Stimulated activated CD8-positive, alpha-beta memory T cell treated with anti-CD3 and anti-CD28 coated beads, Interleukin-7, amount 100 ng/mL, for 1 hour (primary cell): Measurements from ENCODE around the gene ZNF358.
"Not testable (repeated sequence)": the region's sequence is repeated elsewhere in the genome, so short reads cannot be mapped to it uniquely, and the experiment has no call there.

ENCODE experiments used
- DNase-seq, 2 donors: peaks; one replicate each; pipeline ENCODE4 v3.0.0-alpha.2; 2020; ENCODE audit warnings: low read depth in 2 of 2

Gene ZNF358

DNA sequence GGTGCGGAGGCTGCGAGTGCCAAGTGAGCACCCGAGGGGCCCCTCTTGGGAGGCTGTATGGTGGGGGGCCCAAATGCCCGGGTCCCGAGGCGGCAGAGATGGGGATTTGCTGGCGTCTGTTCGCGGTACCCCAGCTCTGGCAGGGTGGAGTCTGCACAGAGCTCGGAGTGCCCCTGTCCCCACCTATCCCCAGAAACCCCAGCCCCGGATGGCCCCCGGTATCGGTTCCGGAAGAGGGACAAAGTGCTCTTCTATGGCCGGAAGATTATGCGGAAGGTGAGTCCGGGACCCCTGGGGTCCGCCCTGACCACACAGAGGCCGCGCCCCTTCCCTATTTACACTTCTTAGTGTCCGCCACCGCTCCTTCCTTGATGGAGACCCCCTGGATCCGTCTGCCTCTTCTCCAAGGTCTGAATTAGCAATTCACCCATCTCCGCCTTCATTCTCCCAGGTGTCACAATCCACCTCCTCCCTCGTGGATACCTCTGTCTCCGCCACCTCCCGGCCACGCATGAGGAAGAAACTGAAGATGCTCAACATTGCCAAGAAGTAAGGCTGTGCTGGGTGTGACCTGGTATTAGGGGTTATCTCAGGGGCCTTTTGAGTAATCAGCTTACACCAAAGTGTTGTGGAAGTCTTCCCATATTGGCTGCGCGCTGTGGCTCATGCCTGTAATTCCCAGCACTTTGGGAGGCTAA lies 20.2 kb downstream of the ZNF358 start:
- DNase-seq, result no peak

- DNase-seq, result not testable (repeated sequence)
Observed at GRCh38 chr19:7538990-7539389, 23.1 kb downstream of the ZNF358 start.

DNA sequence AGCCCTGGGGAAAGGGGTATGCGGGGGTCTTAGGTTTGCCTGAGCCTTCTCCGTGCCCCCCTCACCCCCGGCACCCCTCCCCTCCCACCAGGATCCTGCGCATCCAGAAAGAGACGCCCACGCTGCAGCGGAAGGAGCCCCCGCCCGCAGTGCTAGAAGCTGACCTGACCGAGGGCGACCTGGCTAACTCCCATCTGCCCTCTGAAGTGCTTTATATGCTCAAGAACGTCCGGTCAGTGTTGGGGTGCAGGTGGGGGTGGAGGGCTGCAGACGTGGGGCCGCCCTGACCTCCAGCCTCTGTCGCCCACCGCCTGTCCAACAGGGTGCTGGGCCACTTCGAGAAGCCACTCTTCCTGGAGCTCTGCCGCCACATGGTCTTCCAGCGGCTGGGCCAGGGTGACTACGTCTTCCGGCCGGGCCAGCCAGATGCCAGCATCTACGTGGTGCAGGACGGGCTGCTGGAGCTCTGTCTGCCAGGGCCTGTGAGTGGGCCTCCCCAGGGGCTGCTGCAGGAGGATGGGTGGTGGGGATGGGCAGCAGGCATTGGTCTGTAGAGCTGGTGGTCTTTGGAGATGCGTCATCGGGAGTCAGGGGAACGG lies 24.0 kb downstream of the ZNF358 start:
- no peak for DNase-seq

GRCh38 chr19:7540761-7541474 lies 25.0 kb downstream of the ZNF358 start:
- no peak for DNase-seq

DNA sequence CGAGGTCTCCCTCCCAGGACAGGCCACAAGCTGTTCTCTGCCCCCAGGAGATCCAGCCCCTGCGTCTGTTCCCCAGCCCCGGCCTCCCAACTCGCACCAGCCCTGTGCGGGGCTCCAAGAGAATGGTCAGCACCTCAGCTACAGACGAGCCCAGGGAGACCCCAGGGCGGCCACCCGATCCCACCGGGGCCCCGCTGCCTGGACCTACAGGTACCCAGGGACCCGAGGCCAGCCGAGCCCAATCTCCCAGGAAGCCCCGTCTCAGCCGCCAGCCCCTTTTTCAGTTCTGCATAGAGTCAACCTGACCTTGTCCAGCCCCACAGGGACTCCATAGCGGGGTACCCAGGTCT lies 25.5 kb downstream of the ZNF358 start:
- DNase-seq, result no peak

DNA sequence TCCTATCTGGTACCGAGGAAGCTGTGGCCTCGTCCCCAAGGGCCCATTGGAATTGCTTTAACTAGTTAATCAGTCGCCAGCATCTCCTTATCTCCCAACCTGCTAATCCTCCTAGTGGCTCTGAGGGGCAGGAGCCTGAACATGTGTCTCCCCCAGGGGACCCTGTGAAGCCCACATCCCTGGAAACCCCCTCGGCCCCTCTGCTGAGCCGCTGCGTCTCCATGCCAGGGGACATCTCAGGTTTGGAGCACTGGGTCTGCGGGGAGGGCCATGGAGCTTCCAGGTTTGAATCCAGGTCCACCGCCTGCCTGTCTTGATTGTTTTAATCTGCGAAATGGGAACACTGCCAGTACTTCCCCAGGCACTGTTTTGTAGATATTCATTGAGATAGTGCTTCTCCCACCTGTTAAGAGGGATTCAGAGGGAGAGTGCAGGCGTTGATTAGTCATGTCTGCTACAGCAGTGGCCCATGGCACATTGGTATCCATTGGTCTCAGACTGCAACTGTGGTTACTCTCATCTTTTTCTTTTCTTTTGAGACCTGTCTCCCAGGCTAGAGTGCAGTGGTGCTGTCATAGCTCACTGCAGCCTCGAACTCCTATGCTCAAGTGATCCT lies 26.0 kb downstream of the ZNF358 start:
- no peak for DNase-seq

DNA sequence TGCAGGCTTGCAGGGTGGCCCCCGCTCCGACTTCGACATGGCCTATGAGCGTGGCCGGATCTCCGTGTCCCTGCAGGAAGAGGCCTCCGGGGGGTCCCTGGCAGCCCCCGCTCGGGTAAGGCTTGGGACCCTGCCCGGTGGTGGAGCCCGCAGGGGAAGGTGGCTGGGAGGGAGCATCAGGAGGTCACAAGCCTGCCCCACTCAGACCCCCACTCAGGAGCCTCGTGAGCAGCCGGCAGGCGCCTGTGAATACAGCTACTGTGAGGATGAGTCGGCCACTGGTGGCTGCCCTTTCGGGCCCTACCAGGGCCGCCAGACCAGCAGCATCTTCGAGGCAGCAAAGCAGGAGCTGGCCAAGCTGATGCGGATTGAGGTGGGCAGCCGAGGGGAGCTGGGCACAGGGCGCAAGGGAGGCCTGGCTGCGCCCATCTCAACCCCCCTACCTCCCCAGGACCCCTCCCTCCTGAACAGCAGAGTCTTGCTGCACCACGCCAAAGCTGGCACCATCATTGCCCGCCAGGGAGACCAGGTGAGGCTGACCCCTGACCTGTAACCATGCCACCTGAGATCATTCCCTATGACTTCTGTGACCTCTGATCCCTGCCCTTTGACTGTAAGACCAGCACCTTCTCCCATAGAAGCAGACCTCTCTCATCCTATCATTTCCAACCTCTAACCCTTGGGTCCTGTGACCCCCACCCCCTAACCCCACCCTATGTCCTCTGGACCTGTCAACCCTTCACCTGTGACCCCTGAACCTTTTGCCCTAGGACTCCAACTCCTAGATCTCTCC lies 26.8 kb downstream of the ZNF358 start:
- no peak for DNase-seq

DNA sequence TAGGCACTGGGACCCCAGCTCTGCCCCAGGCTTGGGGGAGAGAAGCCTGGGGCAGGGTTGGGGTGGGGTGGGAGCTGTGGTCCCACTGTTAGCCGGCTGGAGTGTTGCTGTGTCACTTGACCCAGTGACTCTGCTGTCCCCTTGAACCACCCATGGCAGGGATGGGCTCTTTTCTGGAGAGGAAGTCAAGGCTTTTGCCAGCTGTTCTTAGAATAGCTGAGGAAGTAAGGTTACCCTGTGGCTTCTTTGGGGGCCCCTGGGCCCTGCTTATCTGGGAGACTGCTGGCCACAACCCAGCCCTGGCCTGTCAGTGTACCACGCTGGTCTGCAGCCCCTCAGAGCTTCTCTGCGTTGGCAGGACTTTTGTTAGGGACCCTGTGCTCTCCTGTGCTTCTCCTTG lies 28.7 kb downstream of the ZNF358 start:
- DNase-seq, result no peak

- no peak for DNase-seq
Observed at GRCh38 chr19:7545300-7545699, 29.4 kb downstream of the ZNF358 start.

- no peak for DNase-seq
Observed at GRCh38 chr19:7545904-7546303, 30.0 kb downstream of the ZNF358 start.

GRCh38 chr19:7547159-7547558 lies 31.3 kb downstream of the ZNF358 start:
- no peak for DNase-seq

- no peak for DNase-seq
Observed at GRCh38 chr19:7549429-7550148, 33.7 kb downstream of the ZNF358 start.

DNA sequence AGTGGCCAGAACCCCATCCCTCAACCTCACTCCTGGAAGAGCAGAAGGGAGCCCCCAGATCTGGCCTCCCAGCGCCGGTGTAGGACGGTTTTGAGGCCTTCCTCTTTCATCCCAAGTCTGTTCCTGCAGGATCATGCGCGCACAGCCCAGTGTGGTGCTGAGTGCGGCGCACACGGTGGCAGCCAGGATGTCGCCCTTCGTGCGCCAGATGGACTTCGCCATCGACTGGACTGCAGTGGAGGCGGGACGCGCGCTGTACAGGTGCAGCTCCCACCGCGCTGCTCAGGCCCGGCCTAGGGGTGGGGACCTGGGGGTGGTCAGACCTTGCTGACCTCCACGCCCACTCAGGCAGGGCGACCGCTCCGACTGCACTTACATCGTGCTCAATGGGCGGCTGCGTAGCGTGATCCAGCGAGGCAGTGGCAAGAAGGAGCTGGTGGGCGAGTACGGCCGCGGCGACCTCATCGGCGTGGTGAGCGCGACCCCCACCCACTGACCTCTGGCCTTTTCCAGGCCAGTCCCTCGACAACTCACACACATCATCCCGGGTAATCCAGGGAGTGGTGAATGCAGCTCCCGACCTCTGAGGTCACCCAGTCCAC lies 34.4 kb downstream of the ZNF358 start:
- DNase-seq, result no peak

DNA sequence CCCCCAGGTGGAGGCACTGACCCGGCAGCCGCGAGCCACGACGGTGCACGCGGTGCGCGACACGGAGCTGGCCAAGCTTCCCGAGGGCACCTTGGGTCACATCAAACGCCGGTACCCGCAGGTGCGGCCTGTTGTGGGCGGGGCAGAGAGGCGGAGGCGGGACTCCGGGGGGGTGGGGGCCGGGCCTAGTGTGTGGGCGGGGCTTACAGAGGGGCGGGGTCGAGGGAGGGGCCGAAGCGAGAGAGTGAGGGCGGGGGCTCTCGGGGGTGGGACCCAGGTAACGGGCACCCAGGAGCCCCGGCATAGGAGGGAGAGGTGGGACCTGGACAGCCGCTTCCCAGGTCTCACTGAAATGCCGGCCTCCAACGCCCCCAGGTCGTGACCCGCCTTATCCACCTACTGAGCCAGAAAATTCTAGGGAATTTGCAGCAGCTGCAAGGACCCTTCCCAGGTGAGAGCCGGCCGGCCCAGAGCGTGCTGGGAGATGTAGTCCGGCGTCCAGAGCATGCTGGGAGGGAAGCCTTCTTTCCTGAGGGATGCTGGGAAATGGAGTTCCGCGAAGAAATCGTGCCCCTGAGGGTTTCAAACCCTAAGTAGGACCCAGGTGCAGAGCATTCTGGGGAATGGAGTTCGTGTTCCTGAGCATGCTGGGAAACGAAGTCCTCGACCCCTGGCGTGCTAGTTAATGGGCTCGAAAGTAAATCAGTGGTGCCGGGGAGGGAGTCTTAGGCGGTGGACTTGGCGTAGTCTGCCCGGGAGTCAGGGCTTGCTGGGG lies 35.3 kb downstream of the ZNF358 start:
- no peak for DNase-seq

GRCh38 chr19:7552781-7553180 lies 36.9 kb downstream of the ZNF358 start:
- no peak for DNase-seq

GRCh38 chr19:7554565-7554964 lies 38.7 kb downstream of the ZNF358 start:
- no peak for DNase-seq

GRCh38 chr19:7554990-7555864 lies 39.3 kb downstream of the ZNF358 start:
- no peak for DNase-seq

DNA sequence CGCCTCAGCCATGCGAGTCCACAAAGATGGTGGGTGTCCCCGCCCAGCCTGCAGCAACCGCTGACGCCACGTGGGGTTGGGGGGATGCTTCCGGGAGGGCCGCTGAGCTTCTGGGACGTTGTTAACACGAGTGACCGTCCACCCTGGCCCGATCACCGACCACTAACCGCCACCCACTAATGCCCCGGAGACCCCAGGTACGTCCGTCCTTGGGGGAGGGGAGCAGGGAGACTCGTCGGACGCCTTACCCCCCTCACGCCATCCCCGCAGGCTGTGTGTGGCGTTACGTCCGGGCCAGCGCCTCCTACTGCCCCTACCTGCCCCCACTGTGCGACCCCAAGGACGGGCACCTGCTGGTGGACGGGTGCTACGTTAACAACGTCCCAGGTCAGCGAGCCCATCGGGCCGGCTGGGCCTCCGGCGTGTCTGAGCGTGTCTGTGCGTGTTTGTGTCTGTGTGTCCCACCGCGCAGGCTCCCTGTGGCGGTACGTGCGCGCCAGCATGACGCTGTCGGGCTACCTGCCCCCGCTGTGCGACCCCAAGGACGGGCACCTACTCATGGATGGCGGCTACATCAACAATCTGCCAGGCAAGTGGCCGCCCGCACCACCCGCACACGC lies 40.9 kb downstream of the ZNF358 start:
- no peak for DNase-seq

DNA sequence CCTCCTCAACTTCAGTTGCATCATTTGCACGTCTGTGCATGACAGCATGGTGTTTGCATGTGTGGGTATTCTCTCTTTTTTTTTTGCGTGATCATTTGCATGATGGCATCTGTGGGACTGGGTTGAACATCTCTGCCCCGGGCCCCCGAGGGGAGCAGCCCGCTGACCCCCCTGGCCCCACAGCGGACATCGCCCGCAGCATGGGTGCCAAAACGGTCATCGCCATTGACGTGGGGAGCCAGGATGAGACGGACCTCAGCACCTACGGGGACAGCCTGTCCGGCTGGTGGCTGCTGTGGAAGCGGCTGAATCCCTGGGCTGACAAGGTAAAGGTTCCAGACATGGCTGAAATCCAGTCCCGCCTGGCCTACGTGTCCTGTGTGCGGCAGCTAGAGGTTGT lies 42.8 kb downstream of the ZNF358 start:
- no peak for DNase-seq
